ENCODE results near the gene TRIB2. TPM values are rescaled to one million over a fixed set of nuclear protein-coding genes. Genes with fewer than 3 reads are reported as not detected.

TRIB2 gene
- polyA plus RNA-seq, 2 of the 4 experiments (the other 2 are of a cell fraction) = 0.17 to 0.32 TPM

DNA sequence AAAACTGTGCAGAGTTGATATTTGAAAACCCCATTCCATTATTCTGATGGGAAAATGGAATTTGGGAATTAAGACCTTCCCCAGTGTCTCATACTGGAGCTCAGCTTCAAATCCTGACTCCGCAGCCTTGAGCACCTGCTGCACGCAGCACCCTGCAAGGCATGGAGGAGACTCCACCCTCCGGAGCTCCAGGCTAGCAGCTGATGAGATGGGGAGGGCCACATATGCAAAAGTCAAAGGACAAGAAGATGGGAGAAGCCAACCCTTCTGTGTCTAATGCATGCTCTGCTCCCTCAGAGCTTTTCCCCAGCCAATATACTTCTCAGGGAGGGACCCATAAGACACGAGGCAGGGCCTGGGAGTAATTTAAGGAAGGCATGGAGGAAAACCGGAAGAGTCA is 34.7 kb upstream of the TRIB2 start:
- H3K4me1 ChIP-seq = no peaks in the 10 kb centered on the region
- H3K4me2 ChIP-seq = no peak overlapping the region
- no peaks in the 10 kb centered on the region for H3K9me3 ChIP-seq
- no peak overlapping the region for H3K4me3 ChIP-seq
- no peak for FAIRE-seq
- H3K27ac ChIP-seq = no peak overlapping the region
- CTCF ChIA-PET = interaction anchor here (1.8 kb wide), 1 partner anchor 14 kb away, joined by 5 read pairs; no protein-coding TSS in a partner anchor
- no peak for DNase-seq (ENCODE audit: low read depth in 1 of 2, low spot score in 1 of 2)
- 3% methylated on average over 5 of the region's 5 CpGs for WGBS (ENCODE audit: missing lambda C conversion rate)
- no peak for ATAC-seq
- TF ChIP-seq RNF2 (IDR thresholded peaks at IDR 0.05; ENCODE audit: borderline replicate concordance, low read depth) (no peak), SREBF2 (IDR thresholded peaks at IDR 0.05) (no peak), ESRRA (IDR thresholded peaks at IDR 0.05; ENCODE audit: borderline replicate concordance, low read length) (no peak)
- TF ChIP-seq, protein P1, sequence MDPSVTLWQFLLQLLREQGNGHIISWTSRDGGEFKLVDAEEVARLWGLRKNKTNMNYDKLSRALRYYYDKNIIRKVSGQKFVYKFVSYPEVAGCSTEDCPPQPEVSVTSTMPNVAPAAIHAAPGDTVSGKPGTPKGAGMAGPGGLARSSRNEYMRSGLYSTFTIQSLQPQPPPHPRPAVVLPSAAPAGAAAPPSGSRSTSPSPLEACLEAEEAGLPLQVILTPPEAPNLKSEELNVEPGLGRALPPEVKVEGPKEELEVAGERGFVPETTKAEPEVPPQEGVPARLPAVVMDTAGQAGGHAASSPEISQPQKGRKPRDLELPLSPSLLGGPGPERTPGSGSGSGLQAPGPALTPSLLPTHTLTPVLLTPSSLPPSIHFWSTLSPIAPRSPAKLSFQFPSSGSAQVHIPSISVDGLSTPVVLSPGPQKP (IDR thresholded peaks at IDR 0.05; ENCODE audit: low read depth, low read length) = no peak
- POLR2A ChIA-PET = no interaction called here

- Histone ChIP-seq H3K4me1 (no peaks in the 10 kb centered on the region), H3K9me3 (no peaks in the 10 kb centered on the region), H3K27ac (no peak overlapping the region), H3K4me2 (no peak overlapping the region), H3K4me3 (no peak overlapping the region)
- ChIA-PET POLR2A (no interaction called here), CTCF (interaction anchor here (1.0 to 1.8 kb wide), 3 partner anchors 9 to 854 kb away, joined by 3 to 5 read pairs (median 3); no protein-coding TSS in a partner anchor)
- TF ChIP-seq HDAC2 (IDR thresholded peaks at IDR 0.05) (no peak), HMGXB4 (CRISPR knock-in tag; IDR thresholded peaks at IDR 0.05; ENCODE audit: borderline replicate concordance) (no peak), CEBPB (IDR thresholded peaks at IDR 0.05) (no peak), RNF2 (IDR thresholded peaks at IDR 0.05; ENCODE audit: borderline replicate concordance, low read depth) (no peak), SMC3 (IDR thresholded peaks at IDR 0.05) (no peak), ESRRA (IDR thresholded peaks at IDR 0.05; ENCODE audit: borderline replicate concordance, low read length) (no peak), SREBF2 (IDR thresholded peaks at IDR 0.05) (no peak), KDM5A (IDR thresholded peaks at IDR 0.05) (no peak)
- TF ChIP-seq, protein P2, sequence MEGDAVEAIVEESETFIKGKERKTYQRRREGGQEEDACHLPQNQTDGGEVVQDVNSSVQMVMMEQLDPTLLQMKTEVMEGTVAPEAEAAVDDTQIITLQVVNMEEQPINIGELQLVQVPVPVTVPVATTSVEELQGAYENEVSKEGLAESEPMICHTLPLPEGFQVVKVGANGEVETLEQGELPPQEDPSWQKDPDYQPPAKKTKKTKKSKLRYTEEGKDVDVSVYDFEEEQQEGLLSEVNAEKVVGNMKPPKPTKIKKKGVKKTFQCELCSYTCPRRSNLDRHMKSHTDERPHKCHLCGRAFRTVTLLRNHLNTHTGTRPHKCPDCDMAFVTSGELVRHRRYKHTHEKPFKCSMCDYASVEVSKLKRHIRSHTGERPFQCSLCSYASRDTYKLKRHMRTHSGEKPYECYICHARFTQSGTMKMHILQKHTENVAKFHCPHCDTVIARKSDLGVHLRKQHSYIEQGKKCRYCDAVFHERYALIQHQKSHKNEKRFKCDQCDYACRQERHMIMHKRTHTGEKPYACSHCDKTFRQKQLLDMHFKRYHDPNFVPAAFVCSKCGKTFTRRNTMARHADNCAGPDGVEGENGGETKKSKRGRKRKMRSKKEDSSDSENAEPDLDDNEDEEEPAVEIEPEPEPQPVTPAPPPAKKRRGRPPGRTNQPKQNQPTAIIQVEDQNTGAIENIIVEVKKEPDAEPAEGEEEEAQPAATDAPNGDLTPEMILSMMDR (IDR thresholded peaks at IDR 0.05) = no peak
- FAIRE-seq (no peak), DNase-seq (ENCODE audit: low read depth in 1 of 2, low spot score in 1 of 2) (no peak), ATAC-seq (no peak)
- 32% methylated on average over 6 of the region's 6 CpGs for WGBS (ENCODE audit: missing lambda C conversion rate)
Measured at GRCh38 chr2:12683457-12684100, 33.2 kb upstream of the TRIB2 start.

DNA sequence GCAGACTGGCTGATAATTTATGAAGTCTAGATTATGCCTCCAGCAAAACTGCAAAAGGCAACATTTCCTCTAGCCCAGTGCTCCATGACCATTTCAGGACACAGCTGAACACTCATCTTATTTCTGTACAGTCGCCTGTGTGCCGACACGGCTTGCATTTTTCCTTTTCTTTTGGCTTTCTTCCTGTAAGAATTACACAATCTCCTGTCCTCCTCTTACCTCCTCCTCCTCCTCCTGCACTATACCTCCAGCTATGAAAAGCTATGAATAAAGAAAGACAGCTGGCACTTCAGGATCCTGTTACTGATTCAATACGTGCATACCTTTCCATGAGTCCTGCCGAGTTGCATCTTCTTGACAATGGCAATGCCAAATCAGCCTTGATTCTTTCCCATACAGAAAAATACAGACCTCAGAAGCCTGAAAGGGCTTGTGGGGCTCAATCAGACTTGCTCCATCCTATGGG is 32.2 kb upstream of the TRIB2 start:
- ATAC-seq = no peak
- no peak overlapping the region for H3K27ac ChIP-seq

More for the DNA sequence above, 32.2 kb upstream of the TRIB2 start:
- CTCF ChIA-PET = interaction anchor here (0.6 to 1.0 kb wide), 2 partner anchors 8 to 870 kb away, joined by 3 to 4 read pairs; no protein-coding TSS in a partner anchor
- no peak for TF ChIP-seq ZSCAN20 (CRISPR knock-in tag; IDR thresholded peaks at IDR 0.05)
- no peak for TF ChIP-seq HMGXB4 (CRISPR knock-in tag; IDR thresholded peaks at IDR 0.05; ENCODE audit: borderline replicate concordance)
- no peak for TF ChIP-seq BCL3 (IDR thresholded peaks at IDR 0.05)
- no peak for TF ChIP-seq RAD21 (conservative IDR thresholded peaks at IDR 0.05 in 1 of 2, IDR thresholded peaks at IDR 0.05 in 1 of 2)
- no peak for TF ChIP-seq PBX3 (IDR thresholded peaks at IDR 0.05)
- no peak for TF ChIP-seq GATA3 (IDR thresholded peaks at IDR 0.05; ENCODE audit: borderline replicate concordance)
- no peak for DNase-seq (ENCODE audit: low read depth in 1 of 2, low spot score in 1 of 2)
- H3K4me1 ChIP-seq = no peaks in the 10 kb centered on the region
- H3K4me3 ChIP-seq = no peak overlapping the region
- no peak for FAIRE-seq
- POLR2A ChIA-PET = no interaction called here
- no peak overlapping the region for H3K4me2 ChIP-seq
- no peaks in the 10 kb centered on the region for H3K9me3 ChIP-seq
- WGBS (ENCODE audit: missing lambda C conversion rate) = 22% methylated on average over 5 of the region's 5 CpGs

All from A549 (cell line).